Left hindlimb (tissue), 1 donor: ENCODE results near the gene CSMD2.

ENCODE experiments used
- DNase-seq: peaks from one replicate; pipeline ENCODE4 v3.0.0-alpha.2; 2018

The CSMD2 gene

DNA sequence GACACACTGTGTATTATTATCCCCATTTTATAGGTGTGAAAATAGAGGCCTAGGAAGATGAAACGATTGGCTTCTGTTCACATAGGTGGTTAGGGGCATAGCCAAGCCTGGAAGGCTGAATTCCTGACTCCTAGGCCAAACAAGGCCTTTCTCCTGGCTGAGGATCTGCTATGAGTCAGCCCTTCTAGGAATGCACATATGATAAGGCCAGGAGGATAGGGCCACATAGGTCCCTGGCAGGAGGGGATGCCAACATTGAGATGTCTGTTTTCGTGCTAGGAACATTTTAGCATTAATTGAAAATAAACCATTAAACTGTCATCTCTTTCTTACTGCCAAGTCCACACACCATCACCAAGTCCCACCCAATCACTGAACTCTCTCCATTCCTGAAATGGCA is 9.2 kb downstream of the CSMD2 start:
- DNase-seq, result no peak

DNA sequence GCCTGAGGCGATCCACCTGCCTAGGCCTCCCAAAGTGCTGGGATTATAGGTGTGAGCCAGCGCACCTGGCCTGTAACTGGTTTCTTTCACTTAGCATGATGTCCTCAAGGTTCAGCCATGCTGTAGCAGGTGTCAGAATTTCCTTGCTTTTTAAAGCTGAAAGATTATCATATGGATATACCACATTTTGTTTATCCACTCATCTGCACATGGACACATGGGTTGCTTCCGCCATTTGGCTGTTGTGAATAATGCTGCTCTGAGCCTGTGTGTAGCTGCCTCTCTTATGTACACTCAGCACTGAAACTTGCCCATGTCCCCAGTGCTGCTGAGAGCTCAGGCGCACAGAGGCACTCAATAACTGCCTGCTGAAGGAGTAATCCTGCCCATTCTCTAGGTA is 11.8 kb downstream of the CSMD2 start:
- no peak for DNase-seq

DNA sequence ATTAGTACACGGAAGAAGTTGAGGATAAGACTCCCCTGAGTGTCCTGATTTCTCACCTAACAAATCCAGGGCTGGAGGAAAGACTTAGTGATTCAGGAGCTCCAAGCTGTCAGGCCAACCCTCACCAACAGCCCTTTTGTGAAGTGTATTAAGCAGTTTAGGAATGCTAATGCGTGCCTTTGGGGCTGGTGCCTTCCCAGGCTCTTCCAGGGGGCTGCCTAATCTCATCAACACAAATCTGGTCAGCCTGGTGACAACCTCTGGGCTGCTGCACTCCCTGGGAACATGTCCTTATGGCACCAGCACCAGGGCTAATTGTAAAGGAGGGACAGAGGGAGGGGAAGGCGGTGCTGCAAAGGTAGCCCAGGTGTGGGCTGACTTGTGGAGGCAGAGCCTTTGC is 15.5 kb downstream of the CSMD2 start:
- no peak for DNase-seq

DNA sequence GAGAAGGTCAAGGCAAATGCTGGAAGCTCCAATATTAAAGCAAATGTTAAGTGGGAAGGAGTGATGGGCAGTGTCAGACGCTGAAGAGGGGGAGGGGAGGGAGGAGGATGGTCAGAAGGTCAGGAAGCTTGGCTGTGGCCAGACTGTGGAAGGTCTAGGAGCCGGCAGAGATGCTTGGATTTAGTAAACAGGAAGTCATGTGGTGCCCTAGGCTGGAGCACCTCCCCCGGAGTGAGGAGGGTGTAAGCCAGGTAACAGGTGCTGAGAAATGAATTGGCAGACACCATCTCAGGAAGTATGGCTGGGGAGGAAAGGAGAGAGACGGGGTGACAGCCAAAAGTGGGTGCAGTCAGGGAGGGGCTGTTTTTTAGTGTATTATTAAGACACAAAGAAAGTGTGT is 17.7 kb downstream of the CSMD2 start:
- no peak for DNase-seq

DNA sequence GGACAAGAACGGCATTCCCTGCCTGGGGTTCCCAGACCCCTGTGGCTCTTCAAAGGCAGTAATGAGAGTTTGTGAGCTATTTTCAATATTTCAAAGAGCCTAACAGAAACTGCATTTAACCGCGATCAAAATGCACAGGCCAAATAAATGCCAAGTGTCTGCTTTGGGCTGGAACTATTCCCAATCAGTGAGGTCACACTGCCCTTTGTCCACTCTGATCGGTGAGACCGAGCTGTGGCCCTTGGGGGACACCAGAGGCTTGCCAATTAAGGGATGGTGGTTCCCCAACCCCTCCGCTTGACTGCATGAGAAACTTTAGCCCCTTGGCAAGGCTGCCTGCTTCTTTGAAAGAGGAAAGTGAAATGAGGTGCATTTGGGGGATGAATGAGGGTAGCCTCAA is 20.3 kb downstream of the CSMD2 start:
- no peak for DNase-seq

DNA sequence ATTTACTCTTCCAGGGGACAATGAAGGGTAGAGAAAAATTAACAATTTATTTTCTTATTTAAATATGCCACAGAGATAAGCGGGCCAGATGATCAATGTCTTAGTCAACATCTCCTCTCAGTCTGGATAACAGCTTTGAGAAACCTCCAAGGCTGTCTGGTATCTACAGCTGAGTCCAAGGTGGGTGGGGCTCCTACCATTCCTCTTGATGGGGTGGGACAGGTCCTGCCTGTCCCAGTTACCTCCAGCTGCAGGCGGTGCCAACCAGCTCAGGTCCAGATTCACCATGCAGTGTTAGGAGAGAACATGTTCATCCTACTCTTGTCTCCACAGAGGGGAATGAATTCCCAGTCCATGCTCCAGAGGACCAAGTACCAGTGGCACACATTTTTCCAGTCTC is 21.1 kb downstream of the CSMD2 start:
- DNase-seq, result no peak

DNA sequence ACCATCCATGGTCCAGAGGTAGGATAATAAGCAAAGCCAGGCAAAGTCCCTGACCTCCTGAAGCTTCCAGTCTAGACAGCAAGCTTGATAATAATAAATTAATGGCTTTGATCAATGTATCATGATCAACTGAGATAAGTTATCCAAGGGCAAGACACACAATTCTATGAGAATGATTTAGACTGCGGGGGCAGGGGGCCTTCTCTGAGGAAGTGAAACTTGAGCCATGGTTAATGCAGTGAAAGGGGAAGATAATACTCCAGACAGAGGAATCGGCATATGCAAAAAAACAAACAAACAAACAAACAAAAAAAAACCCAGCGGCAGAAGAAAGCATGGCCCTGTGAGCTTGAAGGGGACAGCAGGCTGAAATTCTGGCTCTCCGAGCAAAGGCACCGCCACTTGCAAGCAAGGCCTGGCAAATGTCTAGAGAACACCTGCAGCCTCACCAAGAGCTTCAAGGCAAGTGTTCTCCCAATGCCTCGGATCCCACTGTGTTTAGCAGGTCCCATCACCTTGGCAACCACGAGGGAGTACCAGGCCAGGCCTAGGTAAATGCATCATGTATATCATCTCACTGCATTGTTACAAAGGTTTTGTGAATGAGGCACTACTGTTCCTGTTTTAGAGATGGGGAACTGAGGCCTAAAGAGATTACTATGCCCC is 24.9 kb downstream of the CSMD2 start:
- DNase-seq, result no peak

DNA sequence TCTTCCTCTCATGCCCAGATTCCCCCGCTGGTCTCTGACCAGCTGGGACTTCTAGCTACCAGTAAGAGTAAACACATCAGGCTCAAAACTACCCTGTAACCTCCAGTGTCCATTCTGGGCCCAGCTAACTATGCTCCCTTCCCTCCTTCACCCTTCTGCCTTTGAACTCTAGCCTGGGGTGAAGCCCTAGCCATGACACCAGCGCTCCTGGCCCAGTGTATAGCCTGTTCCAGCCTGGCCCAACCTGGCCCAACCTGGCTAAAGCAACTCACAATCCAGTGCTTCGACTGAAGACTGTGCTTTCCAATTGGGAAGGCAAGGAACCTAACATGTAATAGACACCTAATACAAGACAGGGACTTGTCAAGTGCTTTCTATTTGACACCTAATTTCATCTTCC is 27.6 kb downstream of the CSMD2 start:
- DNase-seq, result no peak

DNA sequence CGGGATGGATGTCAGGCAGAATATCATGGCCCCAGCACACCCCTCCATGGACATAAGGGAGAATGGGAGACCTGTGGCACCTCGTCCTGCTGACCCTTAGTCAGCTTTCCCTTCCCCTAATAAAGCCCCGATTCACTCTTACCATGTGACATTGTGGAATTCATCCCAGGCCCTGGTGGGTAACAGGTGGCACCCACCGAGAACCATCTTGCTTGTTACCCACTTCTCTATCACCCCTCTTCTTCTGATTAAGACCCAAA is 32.9 kb downstream of the CSMD2 start:
- no peak for DNase-seq

DNA sequence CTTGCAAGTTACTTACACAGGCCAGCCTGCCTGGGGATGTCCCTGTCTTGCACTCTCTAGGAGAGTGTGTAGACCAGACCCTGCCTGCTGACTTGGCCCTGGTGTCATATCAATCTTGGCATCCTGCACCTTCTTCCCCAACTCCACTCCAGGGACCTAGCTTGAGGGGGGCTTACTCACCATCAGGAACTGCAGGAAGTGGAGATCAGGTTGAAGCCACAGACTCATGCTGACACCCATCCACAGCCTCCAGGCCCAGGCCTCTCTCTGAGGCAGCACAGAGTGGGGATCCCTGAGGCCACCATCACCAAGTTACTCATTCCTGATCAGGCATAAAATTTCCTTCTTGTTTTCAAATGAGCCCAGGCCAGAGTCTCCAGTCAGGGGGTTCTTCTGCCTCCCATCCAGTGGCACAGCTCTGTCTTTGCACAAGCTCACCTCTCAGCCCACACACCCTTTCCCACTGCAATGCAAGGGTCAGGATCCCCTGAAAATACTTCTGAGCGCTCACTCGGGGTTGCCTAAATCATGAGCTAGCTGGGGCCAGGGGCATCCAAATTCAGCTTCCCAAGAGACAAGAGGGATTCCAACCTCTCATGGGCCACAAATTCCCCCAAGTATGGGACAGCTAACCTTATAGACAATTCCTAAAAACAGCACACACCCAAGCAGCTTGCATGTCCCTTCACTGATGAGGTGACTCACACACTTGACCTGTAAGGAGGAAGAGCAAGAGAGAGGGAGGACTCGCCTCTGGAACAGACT is 33.5 kb downstream of the CSMD2 start:
- DNase-seq, result no peak

DNA sequence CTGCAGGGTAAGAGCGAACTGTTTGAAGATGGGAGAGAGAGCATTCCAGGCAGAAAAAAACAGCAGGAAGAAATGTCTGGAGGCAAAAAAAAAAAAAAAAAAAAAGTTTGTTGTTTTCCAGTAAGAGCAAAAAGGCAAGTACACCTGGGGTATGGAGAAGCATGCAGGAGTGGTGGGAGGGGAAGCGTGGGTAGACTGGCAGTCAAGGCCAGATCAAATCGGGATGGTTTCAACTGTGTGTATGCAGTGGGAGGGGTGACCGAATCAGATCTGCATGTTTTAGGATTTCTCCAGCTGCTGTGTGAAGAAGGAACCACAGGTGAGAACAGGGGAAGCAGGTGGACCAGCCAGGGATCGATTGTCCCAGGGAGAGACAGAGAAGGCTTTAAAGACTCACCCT is 34.7 kb downstream of the CSMD2 start:
- DNase-seq, result no peak

DNA sequence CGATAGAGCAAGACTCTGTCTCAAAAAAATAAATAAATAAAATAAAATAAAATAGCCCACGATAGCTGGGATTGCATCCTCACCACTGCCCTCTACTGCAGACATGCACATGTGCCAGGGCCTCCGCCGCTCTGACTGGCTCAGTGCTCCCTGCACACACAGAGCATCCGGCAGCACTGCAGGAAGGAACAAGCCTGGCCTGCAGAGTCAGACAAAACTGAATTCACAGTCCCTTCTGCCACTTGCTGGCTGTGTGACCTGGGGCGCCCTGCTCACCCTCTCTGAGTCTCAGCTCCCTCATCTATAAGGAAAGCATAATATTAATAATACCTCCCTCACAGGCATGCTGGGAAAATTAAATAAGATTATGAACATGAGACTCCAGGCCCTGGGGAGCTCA is 35.4 kb downstream of the CSMD2 start:
- DNase-seq, result no peak

DNA sequence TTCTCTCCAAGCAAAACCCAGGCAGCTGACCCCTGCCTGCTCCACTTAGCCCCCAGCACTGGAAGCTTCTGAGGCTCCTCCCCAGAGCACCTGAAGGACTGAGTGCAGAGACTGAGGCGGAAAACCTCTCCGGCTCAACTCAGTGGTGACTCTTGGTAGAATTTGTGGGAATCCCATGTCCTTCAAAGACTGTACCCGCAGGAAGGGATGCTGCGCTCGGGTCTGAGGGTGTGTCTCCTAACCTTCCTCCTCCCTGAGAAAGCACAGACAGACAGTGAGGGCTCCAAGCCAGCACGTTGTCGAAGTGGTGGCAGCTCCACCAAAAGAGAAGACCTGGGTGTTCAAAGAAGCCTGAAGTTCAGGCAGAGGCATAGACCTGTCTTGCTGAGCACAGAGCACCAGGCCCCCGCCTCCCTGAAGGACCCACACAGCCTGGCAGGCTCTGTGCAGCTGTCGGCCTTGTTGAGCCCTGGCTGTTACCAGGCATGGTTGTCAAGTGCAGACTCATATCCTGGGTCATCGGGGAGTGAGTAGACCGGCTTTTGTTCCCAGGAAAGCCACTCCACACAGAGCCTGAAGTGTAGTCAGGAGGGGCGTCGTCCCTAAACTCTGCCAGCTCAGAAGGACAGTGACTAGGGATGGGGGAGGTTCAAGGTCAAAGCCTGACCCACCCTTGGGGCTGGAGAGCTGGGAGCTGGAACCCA is 36.7 kb downstream of the CSMD2 start:
- no peak for DNase-seq

DNA sequence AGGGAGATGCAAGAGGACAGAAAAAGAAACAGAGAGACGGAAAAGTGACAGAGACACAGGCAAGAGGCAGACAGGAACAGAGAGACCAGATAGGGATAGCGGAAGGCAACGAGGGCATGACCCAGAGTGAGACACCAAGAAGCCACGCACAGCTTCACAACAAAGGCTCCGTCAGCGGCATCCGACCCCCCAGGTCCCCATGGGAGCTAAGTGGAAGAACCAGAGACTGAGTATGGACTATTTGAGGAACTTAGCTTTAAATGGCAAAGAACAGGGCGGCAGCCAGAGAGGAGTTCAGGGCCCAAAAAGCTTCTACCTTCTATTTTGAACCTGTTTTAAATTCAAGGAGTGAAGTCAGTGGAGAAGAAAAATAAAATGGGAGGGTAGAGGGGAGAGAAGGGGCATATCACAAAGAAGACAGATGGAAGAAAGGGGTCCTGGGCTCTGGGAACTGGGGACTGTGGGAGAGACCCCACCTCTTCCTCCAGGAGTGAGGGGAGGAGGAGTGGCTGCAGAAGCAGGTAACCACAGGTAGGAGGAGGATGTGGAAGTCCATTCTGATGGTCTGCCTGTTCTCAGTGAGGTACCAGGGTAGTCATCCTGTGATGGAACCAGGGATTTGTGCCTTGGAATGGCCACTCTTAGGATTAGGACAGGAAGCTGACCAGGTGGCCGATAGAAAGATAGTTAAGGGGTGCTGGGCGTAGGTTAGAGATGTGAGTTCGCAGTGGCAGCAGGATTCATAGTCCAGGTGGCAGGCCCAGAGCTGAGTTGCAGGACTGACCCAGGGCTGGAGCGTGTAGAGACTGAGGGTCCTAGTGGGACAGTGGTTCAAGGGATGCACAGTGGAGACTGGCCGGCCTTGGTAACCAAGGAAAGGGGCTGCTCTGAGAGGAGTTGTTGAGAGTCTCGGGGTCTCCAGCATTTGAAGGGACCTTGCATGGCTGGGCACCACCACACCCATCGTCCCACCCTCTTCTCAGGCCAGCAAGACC is 37.7 kb downstream of the CSMD2 start:
- DNase-seq, result no peak

DNA sequence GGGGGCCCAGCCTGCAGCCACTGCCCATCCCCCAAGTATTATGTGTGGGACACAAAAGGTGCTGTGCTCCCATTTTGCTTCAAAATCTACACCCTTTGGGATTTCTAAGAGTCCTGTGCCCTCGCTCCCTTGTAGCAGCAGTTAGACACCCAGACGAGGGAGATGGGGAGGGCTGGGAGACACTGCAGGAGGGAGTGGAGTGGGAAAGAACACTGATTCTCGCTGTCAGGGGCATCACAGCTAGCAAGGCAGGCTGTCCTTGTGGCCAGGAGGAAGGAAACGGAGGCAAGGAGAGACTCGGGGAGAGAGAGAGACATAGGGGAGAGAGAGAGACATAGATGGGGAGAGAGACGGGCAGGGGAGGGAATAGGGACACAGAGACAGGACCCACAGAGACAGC is 38.5 kb downstream of the CSMD2 start:
- DNase-seq, result no peak

DNA sequence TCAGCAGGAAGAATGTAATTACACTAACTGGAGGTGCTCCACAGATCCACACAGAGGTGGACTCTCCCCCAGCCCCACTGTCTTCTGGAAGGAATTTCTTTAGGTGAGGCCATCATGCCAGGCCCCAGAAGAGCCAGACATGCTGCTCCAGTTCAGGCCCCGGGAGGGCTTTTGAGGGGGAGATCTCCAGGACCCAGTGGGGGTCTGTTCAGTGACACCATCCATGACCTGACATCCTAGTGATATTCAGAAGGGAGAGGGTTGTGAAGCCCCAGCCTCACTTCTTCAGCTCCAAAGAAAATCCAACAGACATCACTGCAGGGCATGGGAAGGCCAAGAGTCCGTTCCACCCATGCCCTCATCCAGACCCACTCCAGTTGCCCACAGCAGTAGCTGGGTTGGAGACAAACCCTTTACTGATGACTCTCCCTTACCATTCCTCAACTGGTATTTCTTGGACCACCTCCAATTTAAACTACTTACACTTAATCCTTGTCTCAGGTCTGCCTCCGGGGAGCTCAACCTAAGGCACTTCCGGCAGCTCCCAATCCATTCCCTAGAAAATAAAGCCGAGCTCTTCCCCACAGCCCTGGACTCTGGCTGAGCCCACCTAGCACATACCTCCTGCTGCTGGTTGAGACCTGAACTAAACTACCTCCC is 39.2 kb downstream of the CSMD2 start:
- no peak for DNase-seq

DNA sequence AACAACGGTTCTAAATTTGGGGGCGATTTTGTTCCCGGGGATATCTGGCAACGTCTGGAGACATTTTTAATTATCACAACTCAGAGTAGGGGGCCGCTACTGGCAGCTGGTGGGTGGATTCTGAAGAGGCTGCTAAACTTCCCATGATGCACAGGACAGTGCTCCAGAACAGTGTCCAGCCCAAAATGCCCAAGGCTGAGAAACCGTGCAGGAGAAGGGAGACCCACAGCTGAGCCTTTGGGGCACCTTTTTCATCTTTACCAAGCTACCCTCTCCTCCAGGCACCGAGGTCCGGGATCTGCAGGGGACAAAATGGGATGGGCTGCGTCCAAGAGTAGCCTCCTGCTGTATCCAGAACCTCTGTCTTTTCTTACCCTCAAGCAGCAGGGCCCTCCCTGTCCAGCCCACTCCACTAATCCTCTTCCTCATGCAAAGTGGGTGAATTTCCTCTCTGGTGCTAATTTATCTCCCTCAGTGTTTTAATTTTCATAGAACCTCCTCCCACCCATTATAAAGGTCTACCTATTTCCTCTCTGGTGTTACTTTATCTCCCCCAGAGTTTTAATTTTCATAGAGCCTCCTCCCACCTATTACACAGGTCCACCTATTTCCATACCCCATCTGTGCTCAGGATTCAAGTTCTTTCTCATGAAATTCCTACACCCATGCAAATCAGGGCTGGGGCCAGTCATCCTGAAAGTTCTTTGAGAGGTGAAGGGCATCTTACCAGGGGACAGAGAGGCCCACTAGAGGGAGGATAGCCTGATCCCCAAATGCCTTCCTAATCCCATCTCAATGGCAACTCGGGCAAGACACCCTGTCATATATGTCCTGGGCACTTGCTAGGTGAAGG is 42.7 kb downstream of the CSMD2 start:
- DNase-seq, result no peak

DNA sequence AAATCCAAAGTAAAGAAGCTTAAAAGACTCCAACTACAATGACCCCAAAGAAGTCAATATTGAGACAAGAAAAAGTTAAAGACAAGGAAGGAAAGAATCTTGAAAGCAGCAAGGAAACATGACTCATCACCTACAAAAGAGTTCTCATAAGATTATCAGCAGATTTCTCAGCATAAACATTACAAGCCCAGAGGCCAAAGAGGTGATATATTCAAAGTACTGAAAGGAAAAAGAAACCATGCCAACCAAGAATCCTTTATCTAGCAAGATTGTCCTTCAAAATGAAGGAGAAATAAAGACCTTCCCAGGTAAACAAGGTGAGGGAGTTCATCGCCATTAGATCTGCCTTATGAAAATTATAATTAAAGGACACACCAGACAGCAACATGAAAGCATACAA is 49.8 kb downstream of the CSMD2 start:
- no peak for DNase-seq

DNA sequence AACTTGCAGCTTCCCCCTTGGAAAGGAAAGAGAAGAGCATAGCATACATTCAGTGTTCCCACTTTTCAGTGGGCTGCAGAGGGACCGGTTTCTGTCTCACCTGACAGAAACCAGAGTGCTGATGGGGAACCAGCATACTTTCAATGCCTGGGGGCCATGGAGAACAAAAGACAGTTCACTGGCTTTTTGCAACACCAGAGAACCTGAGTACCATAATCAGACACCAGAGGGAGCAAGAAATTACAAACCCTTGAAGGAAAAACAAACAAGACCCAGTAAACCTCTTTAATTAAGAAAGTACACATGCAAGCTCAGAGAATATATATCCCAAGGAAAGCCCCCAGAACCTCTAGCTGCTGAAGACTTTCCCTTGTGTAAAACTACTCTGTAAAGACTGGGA is 51.1 kb downstream of the CSMD2 start:
- DNase-seq, result no peak

DNA sequence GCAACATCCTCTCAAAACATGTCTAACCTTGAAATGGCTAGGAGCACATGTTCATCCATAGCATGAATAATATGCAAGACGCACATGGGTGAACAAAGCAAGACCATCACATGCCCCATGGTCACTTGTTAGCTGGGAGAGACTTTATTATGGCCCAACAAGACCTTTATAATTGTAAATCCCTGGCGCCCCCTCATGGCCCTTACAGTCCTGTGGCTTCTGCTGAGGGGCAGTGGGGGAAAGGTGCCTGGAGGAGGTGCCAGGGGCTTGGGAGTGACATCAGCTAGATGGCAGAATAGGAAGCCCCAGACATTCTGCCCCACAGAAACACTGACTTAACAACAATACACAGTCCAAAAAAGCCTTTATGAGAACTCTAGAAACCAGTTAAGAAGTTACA is 51.7 kb downstream of the CSMD2 start:
- no peak for DNase-seq

DNA sequence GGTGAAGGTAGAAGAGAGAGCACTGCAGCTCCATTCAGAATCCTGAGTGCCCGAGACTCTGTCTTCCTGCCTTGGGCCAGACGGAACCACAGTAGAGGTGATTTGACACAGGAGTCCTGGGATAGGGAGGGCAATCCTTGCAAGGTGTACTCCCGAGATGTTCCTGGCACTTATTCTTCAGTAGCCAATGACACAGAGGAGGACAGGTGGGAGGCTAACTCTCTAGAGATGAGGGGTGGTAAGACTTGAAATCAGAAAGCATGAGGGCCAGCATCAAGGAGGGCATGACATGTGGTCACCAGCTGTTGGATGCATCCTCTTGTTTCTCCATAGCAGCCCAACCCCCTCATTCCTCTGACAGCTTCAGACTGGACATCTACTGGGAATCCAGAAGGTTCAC is 56.3 kb downstream of the CSMD2 start:
- DNase-seq, result no peak

DNA sequence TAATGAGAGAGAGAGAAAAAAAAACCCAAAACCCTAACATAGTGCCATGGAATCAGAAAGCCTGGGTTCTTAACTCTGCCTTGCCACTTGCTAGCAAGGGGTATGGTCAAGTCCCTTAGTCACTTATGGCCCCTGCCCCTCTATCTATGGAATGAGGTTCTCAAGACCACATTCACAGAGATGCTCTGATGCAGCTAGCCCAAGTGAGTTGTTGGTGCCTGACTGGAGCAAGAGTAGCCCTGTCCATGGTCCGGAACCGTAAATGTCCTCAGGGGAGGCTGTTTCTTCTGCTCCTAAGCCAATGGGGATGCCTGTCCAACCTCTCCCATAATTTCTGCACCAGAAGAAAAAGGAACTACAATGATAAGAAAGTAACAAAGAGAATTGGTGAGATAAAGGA is 56.8 kb downstream of the CSMD2 start:
- DNase-seq, result no peak
